Breast epithelium (tissue), 4 donors: ENCODE measurements around the gene SELPLG. TPM values are rescaled to one million over a fixed set of nuclear protein-coding genes. Genes with fewer than 3 reads are reported as not detected.
A peak's percentile ranks its signal among the peaks of the same experiment; 100 is the strongest.
"Not testable (repeated sequence)": the region's sequence is repeated elsewhere in the genome, so short reads cannot be mapped to it uniquely, and the experiment has no call there.

Experiments
- DNase-seq, 2 donors: peaks; one replicate each; pipeline ENCODE4 v3.0.0-alpha.2; 2019; ENCODE audit warnings: low spot score in 2 of 2
- H3K27ac ChIP-seq, 2 donors: fragments of 200-600 bp; sonication (generic) in 1 of 2; one replicate each; pipeline ENCODE4 v1.5.1; 2016 to 2019; ENCODE audit warnings: mild to moderate bottlenecking in 1 of 2
- H3K27me3 ChIP-seq, 2 donors: fragments of 200-600 bp; sonication (generic) in 1 of 2; one replicate each; pipeline versions ENCODE4 v1.5.1 to v1.6.0; 2017 to 2019; ENCODE audit warnings: control low read depth in 1 of 2, mild to moderate bottlenecking in 1 of 2
- H3K36me3 ChIP-seq: fragments of 200-600 bp; one replicate; pipeline ENCODE4 v1.5.1; 2019
- H3K4me1 ChIP-seq, 2 donors: fragments of 200-600 bp; sonication (generic); one replicate each; pipeline ENCODE4 v1.5.1; 2016 to 2019; ENCODE audit warnings: control low read depth in 1 of 2
- H3K4me3 ChIP-seq, 3 donors: fragments of 200-600 bp; sonication (generic); 1 replicate in 2 of 3; 2 replicates in 1 of 3; pipeline ENCODE4 v1.5.1; 2016 to 2019; ENCODE audit warnings: mild to moderate bottlenecking in 3 of 3, moderate library complexity in 2 of 3
- H3K9me3 ChIP-seq, 2 donors: fragments of 200-600 bp; sonication (generic) in 1 of 2; one replicate each; pipeline ENCODE4 v1.5.1; 2016 to 2019; ENCODE audit warnings: control low read depth in 1 of 2
- POLR2A ChIP-seq: fragments of 450-650 bp; IDR thresholded peaks from one replicate; pipeline ENCODE4 v1.6.1; 2016; ENCODE audit warnings: antibody characterized with exemption, mild to moderate bottlenecking, moderate library complexity
- POLR2AphosphoS5 ChIP-seq, 3 donors: sonication (generic); formaldehyde crosslinking; IDR thresholded peaks; one replicate each; pipeline ENCODE4 v1.6.1; 2017; ENCODE audit warnings: antibody characterized with exemption in 3 of 3
- intact Hi-C: fragments of 100-400 bp; cut with DNase I; formaldehyde crosslinking; loops from one replicate; pipeline ENCODE4 v1.15.1; 2023; ENCODE audit warnings: low total_unique reads
- total RNA-seq, 3 donors: library from RNA; depleted of rRNA; stranded (reverse); fragments of >200 nt; gene quantifications; one replicate each; pipeline ENCODE4 v1.1.0, GENCODE V29; 2016
- TF ChIP-seq, protein P1 (sequence below), 3 donors: fragments of 450-650 bp; IDR thresholded peaks; one replicate each; pipeline ENCODE4 v1.5.1; 2016 to 2017; ENCODE audit warnings: antibody characterized with exemption in 3 of 3, mild to moderate bottlenecking in 3 of 3, moderate library complexity in 3 of 3

SELPLG gene
- total RNA-seq, 3 donors from 2014 or later, result 5.2 to 16.6 (median 6.7) TPM

DNA sequence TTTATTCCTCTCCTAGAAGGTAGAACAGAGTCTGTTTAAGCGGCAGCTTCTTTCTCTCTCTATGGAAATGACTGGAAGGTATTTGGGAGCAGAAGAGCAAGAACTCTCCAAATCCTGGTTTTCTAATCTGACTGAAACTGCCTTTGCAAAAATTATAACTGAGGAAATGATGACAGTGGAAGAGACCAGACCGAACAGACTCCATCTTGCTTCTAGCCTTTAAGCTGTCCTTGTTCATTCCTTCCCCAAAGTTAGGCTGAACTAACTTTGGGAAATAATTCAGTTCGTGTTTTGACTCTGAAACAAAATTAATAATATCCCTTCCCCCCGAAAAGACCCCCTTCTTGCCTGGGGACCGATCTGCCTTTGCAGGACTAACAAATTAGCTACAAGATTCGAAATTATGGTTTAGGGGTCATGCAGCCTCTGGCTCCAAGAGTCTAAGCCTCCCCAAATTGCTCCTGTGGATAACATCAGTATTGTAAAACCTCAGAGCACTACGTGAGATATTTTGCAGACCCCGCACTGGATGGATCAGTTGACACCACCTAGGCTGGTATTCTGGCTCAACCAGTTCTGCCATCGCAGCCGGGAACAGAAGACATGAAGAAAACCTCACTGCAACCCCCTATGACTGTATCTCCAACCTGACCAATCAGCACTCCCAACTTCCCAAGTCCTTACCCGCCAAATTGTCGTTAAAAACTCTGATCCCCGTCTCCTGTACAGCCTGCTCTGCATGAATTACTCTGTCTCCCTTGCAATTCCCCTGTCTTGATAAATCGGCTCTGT, 14.1 kb downstream of the SELPLG start:
- no peaks in the 10 kb centered on the region for H3K27me3 ChIP-seq
- no peaks in the 10 kb centered on the region for H3K9me3 ChIP-seq
- H3K4me1 ChIP-seq, result no peaks in the 10 kb centered on the region
- H3K36me3 ChIP-seq, result no peaks in the 10 kb centered on the region
- TF ChIP-seq, protein P1, sequence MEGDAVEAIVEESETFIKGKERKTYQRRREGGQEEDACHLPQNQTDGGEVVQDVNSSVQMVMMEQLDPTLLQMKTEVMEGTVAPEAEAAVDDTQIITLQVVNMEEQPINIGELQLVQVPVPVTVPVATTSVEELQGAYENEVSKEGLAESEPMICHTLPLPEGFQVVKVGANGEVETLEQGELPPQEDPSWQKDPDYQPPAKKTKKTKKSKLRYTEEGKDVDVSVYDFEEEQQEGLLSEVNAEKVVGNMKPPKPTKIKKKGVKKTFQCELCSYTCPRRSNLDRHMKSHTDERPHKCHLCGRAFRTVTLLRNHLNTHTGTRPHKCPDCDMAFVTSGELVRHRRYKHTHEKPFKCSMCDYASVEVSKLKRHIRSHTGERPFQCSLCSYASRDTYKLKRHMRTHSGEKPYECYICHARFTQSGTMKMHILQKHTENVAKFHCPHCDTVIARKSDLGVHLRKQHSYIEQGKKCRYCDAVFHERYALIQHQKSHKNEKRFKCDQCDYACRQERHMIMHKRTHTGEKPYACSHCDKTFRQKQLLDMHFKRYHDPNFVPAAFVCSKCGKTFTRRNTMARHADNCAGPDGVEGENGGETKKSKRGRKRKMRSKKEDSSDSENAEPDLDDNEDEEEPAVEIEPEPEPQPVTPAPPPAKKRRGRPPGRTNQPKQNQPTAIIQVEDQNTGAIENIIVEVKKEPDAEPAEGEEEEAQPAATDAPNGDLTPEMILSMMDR (IDR thresholded peaks at IDR 0.05), result no peak
- TF ChIP-seq POLR2AphosphoS5 (IDR thresholded peaks at IDR 0.05) (no peak), POLR2A (no peak)
- DNase-seq, result no peak
- no peak overlapping the region for H3K27ac ChIP-seq
- intact Hi-C loops, result loop anchor here (5.0 kb wide), 2 partner anchors 52 to 1637 kb away; no protein-coding TSS in a partner anchor
- no peak overlapping the region for H3K4me3 ChIP-seq

DNA sequence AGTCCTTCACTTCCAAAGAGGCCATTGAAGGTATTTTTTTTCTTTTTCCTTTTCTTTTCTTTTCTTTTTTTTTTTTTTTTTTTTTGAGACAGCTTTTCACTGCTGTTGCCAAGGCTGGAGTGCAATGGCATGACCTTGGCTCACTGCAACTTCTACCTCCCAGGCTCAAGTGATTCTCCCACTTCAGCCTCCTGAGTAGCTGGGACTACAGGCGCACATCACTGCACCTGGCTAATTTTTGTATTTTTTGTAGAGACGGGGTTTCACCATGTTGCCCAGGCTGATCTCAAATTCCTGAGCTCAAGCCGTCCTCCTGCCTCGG, 14.8 kb downstream of the SELPLG start:
- not testable (repeated sequence) for H3K27ac ChIP-seq, H3K9me3 ChIP-seq, H3K36me3 ChIP-seq, H3K4me3 ChIP-seq, H3K27me3 ChIP-seq, DNase-seq, H3K4me1 ChIP-seq
- intact Hi-C loops, result loop anchor here (5.0 kb wide), 1 partner anchor 52 kb away; no protein-coding TSS in a partner anchor

DNA sequence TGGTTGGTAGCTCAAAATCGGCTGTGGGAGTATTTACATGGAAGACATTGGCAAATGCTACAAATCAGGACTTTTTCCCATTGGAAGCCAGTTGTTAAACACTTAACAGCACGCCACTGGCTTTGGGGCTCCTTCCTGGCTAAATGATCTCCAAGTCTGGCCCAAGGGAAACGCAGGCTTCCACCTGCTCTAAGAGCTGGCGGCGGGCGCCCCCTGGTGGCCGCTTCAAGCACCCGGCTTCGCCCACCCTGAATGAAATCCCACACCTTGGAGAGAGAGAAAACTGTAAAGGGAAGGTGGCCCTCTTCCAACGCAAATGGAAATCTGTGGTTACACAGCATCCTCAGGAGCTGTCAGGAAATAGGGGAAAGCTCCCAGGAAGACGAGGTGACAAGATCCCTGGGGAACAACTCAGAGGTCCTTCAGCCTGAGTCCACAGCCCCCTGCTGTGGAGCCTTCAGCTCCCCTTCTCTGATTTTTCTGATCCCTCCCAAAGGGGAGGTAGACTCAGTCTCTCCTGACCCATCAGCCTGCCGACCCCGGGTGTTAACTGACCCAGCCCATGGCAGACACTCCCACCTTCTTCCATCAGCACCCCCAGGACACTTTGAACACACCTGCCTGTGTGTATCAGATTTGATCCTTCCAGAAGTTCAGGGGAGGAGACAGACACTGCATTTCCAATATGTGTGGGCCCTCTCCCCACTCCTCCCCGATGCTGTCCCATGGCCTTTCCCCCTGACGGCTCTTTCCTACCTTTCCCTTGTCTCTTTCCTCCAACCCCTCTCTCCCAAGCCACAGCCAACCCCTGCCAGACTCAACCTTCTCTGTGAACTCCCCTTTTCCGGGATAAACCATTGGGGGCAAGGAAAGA, 15.4 kb downstream of the SELPLG start:
- intact Hi-C loops, result loop anchor here (5.0 kb wide), 1 partner anchor 51 kb away; no protein-coding TSS in a partner anchor
- TF ChIP-seq POLR2A, result no peak
- TF ChIP-seq, protein P1 (IDR thresholded peaks at IDR 0.05), result peak; percentile 89 to 95 (median 95)
- TF ChIP-seq POLR2AphosphoS5 (IDR thresholded peaks at IDR 0.05), result peak in 2 of 3 donors; percentile 32 to 55
- H3K4me3 ChIP-seq, result no peak overlapping the region
- H3K27ac ChIP-seq, result no peak overlapping the region
- H3K27me3 ChIP-seq, result no peaks in the 10 kb centered on the region
- no peaks in the 10 kb centered on the region for H3K36me3 ChIP-seq
- H3K9me3 ChIP-seq, result no peaks in the 10 kb centered on the region
- peak; percentile 65 to 76 for DNase-seq
- H3K4me1 ChIP-seq, result no peaks in the 10 kb centered on the region

DNA sequence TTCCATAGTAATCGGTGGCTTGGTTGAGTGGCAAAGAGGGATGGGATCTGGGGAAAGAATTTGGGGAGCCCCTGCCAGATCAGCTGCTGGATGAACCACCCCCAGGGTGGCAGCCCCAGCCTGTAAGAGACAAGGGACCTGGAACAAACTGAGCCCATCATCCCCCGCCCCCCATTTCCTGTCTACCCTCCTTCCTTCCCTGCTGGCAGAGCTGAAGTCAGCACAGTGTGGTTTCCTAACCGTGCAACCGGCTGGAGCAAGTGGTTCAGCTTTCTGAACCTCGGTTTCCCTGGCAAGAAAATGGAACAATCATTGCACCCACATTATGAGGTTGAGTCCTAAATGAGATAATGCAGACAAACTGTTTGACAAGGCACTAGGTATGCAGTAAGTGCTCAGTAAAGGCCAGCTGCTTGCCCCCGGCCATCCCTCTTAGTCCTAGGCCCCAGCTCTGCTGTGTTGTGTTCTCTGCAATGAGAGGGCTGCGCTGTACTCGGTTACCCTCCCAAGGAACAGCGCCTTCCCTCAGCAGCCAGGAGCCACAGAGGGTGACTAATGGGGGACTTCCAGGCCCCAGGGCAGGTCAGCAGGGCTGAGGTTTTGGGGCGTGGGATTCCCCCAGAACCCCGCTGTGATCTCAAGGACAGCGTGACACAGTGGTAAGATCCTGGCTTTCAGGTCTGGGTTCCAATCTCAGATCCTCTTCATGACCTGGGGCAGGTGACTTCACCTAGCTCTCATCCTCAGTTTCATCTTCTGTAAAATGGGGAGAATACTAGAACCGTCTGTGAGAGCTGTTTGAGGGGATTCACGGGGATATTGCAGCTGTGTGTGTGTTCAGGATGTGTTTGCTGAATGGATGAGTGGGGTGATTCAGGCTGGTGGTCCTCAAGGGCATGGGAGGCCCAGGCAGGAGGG, 16.5 kb downstream of the SELPLG start:
- H3K36me3 ChIP-seq, result no peaks in the 10 kb centered on the region
- no peaks in the 10 kb centered on the region for H3K27me3 ChIP-seq
- H3K4me3 ChIP-seq, result no peak overlapping the region
- intact Hi-C loops, result loop anchor here (5.0 kb wide), 1 partner anchor 50 kb away; no protein-coding TSS in a partner anchor
- no peak for DNase-seq
- H3K4me1 ChIP-seq, result no peaks in the 10 kb centered on the region
- TF ChIP-seq POLR2AphosphoS5 (IDR thresholded peaks at IDR 0.05) (no peak), POLR2A (no peak)
- TF ChIP-seq, protein P1 (IDR thresholded peaks at IDR 0.05), result no peak
- H3K27ac ChIP-seq, result peak overlapping the region in 1 of 2 donors; percentile 5
- H3K9me3 ChIP-seq, result no peaks in the 10 kb centered on the region

DNA sequence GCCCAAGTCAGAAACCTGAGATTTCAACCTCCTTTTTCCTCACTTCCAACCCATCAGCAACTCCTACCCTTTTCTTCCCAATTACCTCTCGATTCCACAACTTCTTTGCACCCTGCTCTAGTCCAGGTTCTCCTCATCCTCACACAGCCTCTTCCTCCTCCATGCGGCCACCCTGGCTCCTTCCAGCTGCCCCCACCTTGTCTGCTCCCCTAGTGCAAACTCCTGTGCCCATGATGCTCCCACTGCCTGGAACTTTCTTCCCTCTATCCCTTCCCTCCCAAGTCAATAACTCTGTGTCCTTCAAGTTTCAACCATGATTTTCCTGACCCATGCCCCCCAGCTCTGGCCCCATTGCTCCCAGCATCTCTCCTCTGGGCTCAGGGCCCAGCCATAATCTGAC, 17.3 kb downstream of the SELPLG start:
- Histone ChIP-seq H3K36me3 (no peaks in the 10 kb centered on the region), H3K27me3 (no peaks in the 10 kb centered on the region), H3K9me3 (no peaks in the 10 kb centered on the region), H3K27ac (peak overlapping the region in 1 of 2 donors; percentile 3), H3K4me1 (no peaks in the 10 kb centered on the region), H3K4me3 (no peak overlapping the region)
- intact Hi-C loops, result loop anchor here (5.0 kb wide), 1 partner anchor 49 kb away; no protein-coding TSS in a partner anchor
- no peak for TF ChIP-seq POLR2AphosphoS5 (IDR thresholded peaks at IDR 0.05)
- no peak for TF ChIP-seq POLR2A
- TF ChIP-seq, protein P1 (IDR thresholded peaks at IDR 0.05), result no peak
- no peak for DNase-seq
